HEK293T (cell line): ENCODE results near the gene TEX13C.

Source experiments
- CTCF ChIA-PET: fragments of 350-600 bp; formaldehyde crosslinking; extraction: SDS; loops from one replicate; lab custom pipeline; 2021; ENCODE audit warnings: antibody characterized with exemption, inconsistent platforms; lab: Yijun Ruan, JAX
- POLR2A ChIA-PET: fragments of 350-600 bp; formaldehyde crosslinking; extraction: SDS; loops from one replicate; lab custom pipeline; 2020; ENCODE audit warnings: antibody characterized with exemption, inconsistent platforms; lab: Yijun Ruan, JAX
- DNase-seq: peaks from one replicate; pipeline ENCODE4 v3.0.0; 2012; ENCODE audit warnings: mixed read lengths; ENCODE audit errors: extremely low spot score
- ARNT ChIP-seq: fragments of 450-650 bp; IDR thresholded peaks from 2 replicates; pipeline ENCODE4 v1.6.1; 2017; ENCODE audit warnings: mild to moderate bottlenecking
- BHLHE40 ChIP-seq: fragments of 450-650 bp; IDR thresholded peaks from 2 replicates; pipeline ENCODE4 v1.6.1; 2016; ENCODE audit warnings: mild to moderate bottlenecking, moderate library complexity, borderline replicate concordance
- CTBP1 ChIP-seq: fragments of 450-650 bp; IDR thresholded peaks from 2 replicates; pipeline ENCODE4 v1.6.1; 2016; ENCODE audit warnings: borderline replicate concordance
- ELF4 ChIP-seq: fragments of 450-650 bp; IDR thresholded peaks from 2 replicates; pipeline ENCODE4 v1.6.1; 2017; ENCODE audit warnings: antibody characterized with exemption
- FOXA1 ChIP-seq: fragments of 450-650 bp; IDR thresholded peaks from 2 replicates; pipeline ENCODE4 v1.6.1; 2016; ENCODE audit warnings: mild to moderate bottlenecking
- FOXK2 ChIP-seq: fragments of 450-650 bp; IDR thresholded peaks from 2 replicates; pipeline ENCODE4 v1.6.1; 2016; ENCODE audit warnings: mild to moderate bottlenecking
- FOXM1 ChIP-seq: fragments of 450-650 bp; IDR thresholded peaks from 2 replicates; pipeline ENCODE4 v1.6.1; 2017; ENCODE audit warnings: mild to moderate bottlenecking, borderline replicate concordance
- HDGF ChIP-seq: fragments of 450-650 bp; IDR thresholded peaks from 2 replicates; pipeline ENCODE4 v1.6.1; 2017; ENCODE audit warnings: antibody characterized with exemption, borderline replicate concordance
- L3MBTL2 ChIP-seq: fragments of 450-650 bp; conservative IDR thresholded peaks from 2 replicates; pipeline ENCODE4 v1.6.1; 2016; ENCODE audit warnings: mild to moderate bottlenecking
- LEF1 ChIP-seq: fragments of 450-650 bp; IDR thresholded peaks from 2 replicates; pipeline ENCODE4 v1.6.1; 2017; ENCODE audit warnings: mild to moderate bottlenecking, borderline replicate concordance
- NFRKB ChIP-seq: fragments of 450-650 bp; IDR thresholded peaks from 2 replicates; pipeline ENCODE4 v1.6.1; 2016; ENCODE audit warnings: mild to moderate bottlenecking, moderate library complexity
- PKNOX1 ChIP-seq: fragments of 450-650 bp; IDR thresholded peaks from 2 replicates; pipeline ENCODE4 v1.6.1; 2016
- SP1 ChIP-seq: fragments of 450-650 bp; IDR thresholded peaks from 2 replicates; pipeline ENCODE4 v1.6.1; 2017
- SUZ12 ChIP-seq: fragments of 450-650 bp; IDR thresholded peaks from 2 replicates; pipeline ENCODE4 v1.6.1; 2016; ENCODE audit warnings: mild to moderate bottlenecking
- TARDBP ChIP-seq: fragments of 450-650 bp; IDR thresholded peaks from 2 replicates; pipeline ENCODE4 v1.6.1; 2016
- ZNF384 ChIP-seq: fragments of 450-650 bp; IDR thresholded peaks from 2 replicates; pipeline ENCODE4 v1.6.1; 2016

The TEX13C gene

GRCh38 chrX:125322431-125322830 is 2.8 kb downstream of the TEX13C start:
- ChIA-PET CTCF (no interaction called here), POLR2A (no interaction called here)
- TF ChIP-seq FOXK2 = no peak
- TF ChIP-seq ZNF384 = no peak
- no peak for TF ChIP-seq FOXA1
- TF ChIP-seq CTBP1 = no peak
- TF ChIP-seq ARNT = no peak
- no peak for TF ChIP-seq LEF1
- no peak for TF ChIP-seq PKNOX1
- no peak for DNase-seq

GRCh38 chrX:125326599-125326998 is 6.9 kb downstream of the TEX13C start:
- no peak for DNase-seq
- no peak for TF ChIP-seq HDGF
- no peak for TF ChIP-seq FOXM1
- TF ChIP-seq TARDBP = no peak
- TF ChIP-seq CTBP1 = no peak
- TF ChIP-seq ZNF384 = no peak
- no peak for TF ChIP-seq SP1
- TF ChIP-seq FOXA1 = no peak
- TF ChIP-seq LEF1 = no peak
- no peak for TF ChIP-seq FOXK2
- no peak for TF ChIP-seq ELF4
- TF ChIP-seq L3MBTL2 = no peak
- TF ChIP-seq ARNT = no peak
- no peak for TF ChIP-seq NFRKB
- no peak for TF ChIP-seq BHLHE40
- no peak for TF ChIP-seq SUZ12
- TF ChIP-seq PKNOX1 = no peak
- POLR2A ChIA-PET = no interaction called here
- CTCF ChIA-PET = no interaction called here

DNA sequence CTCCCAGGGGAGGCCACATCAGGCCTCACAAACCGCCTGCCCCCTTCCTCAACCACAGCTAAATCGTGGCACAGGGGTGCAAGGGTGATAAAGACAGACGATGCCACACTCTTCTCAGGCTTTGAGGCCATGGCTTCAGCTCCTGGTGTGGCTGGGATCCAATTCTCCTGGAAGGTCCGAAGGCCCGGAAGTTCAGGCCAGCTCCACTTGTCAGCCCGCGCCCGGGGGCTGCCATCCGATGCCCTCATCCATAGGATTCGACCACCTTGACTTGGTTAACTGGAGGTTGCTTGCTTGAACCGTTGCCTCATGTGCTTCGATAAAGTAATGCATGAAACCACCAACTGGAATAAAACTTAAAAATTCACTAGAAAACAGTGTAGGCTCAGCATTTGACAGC is 8.2 kb downstream of the TEX13C start:
- TF ChIP-seq FOXK2 (no peak), PKNOX1 (no peak), ELF4 (no peak), FOXM1 (no peak), FOXA1 (no peak), NFRKB (no peak), HDGF (no peak), BHLHE40 (no peak), SP1 (no peak), L3MBTL2 (no peak), TARDBP (no peak), SUZ12 (no peak), ZNF384 (no peak), CTBP1 (no peak), LEF1 (no peak), ARNT (no peak)
- POLR2A ChIA-PET = no interaction called here
- no peak for DNase-seq
- CTCF ChIA-PET = no interaction called here

DNA sequence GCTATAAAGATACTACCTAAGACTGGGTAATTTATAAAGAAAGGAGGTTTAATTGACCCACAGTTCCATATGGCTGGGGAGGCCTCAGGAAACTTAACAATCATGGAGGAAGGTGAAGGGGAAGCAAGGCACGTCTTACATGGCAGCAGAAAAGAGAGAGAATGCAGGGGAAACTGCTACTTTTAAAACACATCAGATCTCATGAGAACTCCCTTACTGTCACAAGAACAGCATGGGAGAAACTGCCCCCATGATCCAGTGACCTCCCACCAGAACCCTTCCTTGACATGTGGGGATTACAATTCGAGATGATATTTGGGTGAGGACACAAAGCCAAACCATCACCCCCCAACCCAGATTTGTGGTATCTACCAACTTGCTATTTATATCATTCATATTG is 13.9 kb downstream of the TEX13C start:
- TF ChIP-seq NFRKB (no peak), HDGF (no peak), SP1 (no peak), ELF4 (no peak), LEF1 (no peak)
- ChIA-PET CTCF (no interaction called here), POLR2A (no interaction called here)
- no peak for DNase-seq

GRCh38 chrX:125340490-125340889 is 20.8 kb downstream of the TEX13C start:
- CTCF ChIA-PET = no interaction called here
- TF ChIP-seq TARDBP (no peak), BHLHE40 (no peak), ZNF384 (no peak), ARNT (no peak), NFRKB (no peak), HDGF (no peak), ELF4 (no peak), FOXA1 (no peak), CTBP1 (no peak), LEF1 (no peak), FOXK2 (no peak), SP1 (no peak), SUZ12 (no peak), L3MBTL2 (no peak)
- POLR2A ChIA-PET = no interaction called here
- no peak for DNase-seq

- TF ChIP-seq SUZ12 = no peak
- TF ChIP-seq FOXK2 = no peak
- TF ChIP-seq TARDBP = no peak
- TF ChIP-seq SP1 = no peak
- no peak for TF ChIP-seq ZNF384
- TF ChIP-seq ELF4 = no peak
- TF ChIP-seq FOXA1 = no peak
- TF ChIP-seq LEF1 = no peak
- no peak for TF ChIP-seq ARNT
- no peak for TF ChIP-seq NFRKB
- no peak for TF ChIP-seq CTBP1
- TF ChIP-seq HDGF = no peak
- TF ChIP-seq FOXM1 = no peak
- no peak for TF ChIP-seq L3MBTL2
- TF ChIP-seq BHLHE40 = no peak
- CTCF ChIA-PET = no interaction called here
- POLR2A ChIA-PET = no interaction called here
- DNase-seq = no peak
These were observed 54.5 kb downstream of the TEX13C start for GRCh38 chrX:125374169-125374568.
